K562 (cell line): Measurements from ENCODE around the gene MTNR1B. TPM values are rescaled to one million over a fixed set of nuclear protein-coding genes. Genes with fewer than 3 reads are reported as not detected.
A peak's percentile ranks its signal among the peaks of the same experiment; 100 is the strongest.

Experiments used
- BACH1 ChIP-seq: fragments of 200-800 bp; sonication (Bioruptor generic); IDR thresholded peaks from 2 replicates; pipeline ENCODE4 v1.6.1; 2016; ENCODE audit warnings: missing genetic modification characterization, missing compliant biosample characterization
- C11orf30 ChIP-seq: fragments of 450-650 bp; IDR thresholded peaks from 2 replicates; pipeline ENCODE4 v1.6.1; 2016; ENCODE audit warnings: low read depth, mild to moderate bottlenecking
- DIDO1 ChIP-seq: fragments of 450-650 bp; IDR thresholded peaks from 2 replicates; pipeline ENCODE4 v1.6.1; 2016; ENCODE audit warnings: low read depth, missing biosample characterization, missing genetic modification characterization
- DPF2 ChIP-seq: fragments of 450-650 bp; IDR thresholded peaks from 2 replicates; pipeline ENCODE4 v1.6.1; 2016
- ELF4 ChIP-seq: fragments of 450-650 bp; formaldehyde crosslinking; IDR thresholded peaks from 2 replicates; pipeline ENCODE4 v1.4.0; 2022; ENCODE audit warnings: missing genetic modification characterization
- EP400 ChIP-seq: fragments of 450-650 bp; IDR thresholded peaks from 2 replicates; pipeline ENCODE4 v1.6.1; 2017; ENCODE audit warnings: antibody characterized with exemption, mild to moderate bottlenecking, moderate library complexity
- ESRRA ChIP-seq: fragments of 450-650 bp; IDR thresholded peaks from 2 replicates; pipeline ENCODE4 v1.6.1; 2014; ENCODE audit warnings: low read depth, mild to moderate bottlenecking, moderate library complexity, borderline replicate concordance
- FOXK2 ChIP-seq, 2 experiments: fragments of 450-650 bp; IDR thresholded peaks in 1 of 2; conservative IDR thresholded peaks in 1 of 2; 2 replicates each; pipeline ENCODE4 v1.6.1; 2016; ENCODE audit warnings: low read depth in 2 of 2, mild to moderate bottlenecking in 1 of 2
- HSF4 ChIP-seq: fragments of 250-450 bp; sonication (Bioruptor Pico); IDR thresholded peaks from 2 replicates; pipeline ENCODE4 v2.1.2; 2022; ENCODE audit warnings: mild to moderate bottlenecking, moderate library complexity, borderline replicate concordance
- LEF1 ChIP-seq: fragments of 450-650 bp; IDR thresholded peaks from 2 replicates; pipeline ENCODE4 v1.6.1; 2016; ENCODE audit warnings: mild to moderate bottlenecking
- MAFK ChIP-seq: IDR thresholded peaks from 2 replicates; pipeline ENCODE4 v1.6.1; 2011; ENCODE audit warnings: low read length, improper control_type of control experiment
- MECOM ChIP-seq: fragments of 250-450 bp; sonication (Bioruptor Pico); IDR thresholded peaks from 2 replicates; pipeline ENCODE4 v1.8.0; 2022; ENCODE audit warnings: inconsistent platforms
- MTA2 ChIP-seq: fragments of 450-650 bp; IDR thresholded peaks from 2 replicates; pipeline ENCODE4 v1.6.1; 2016; ENCODE audit warnings: low read depth
- NCOR1 ChIP-seq: fragments of 450-650 bp; IDR thresholded peaks from 2 replicates; pipeline ENCODE4 v1.6.1; 2016; ENCODE audit warnings: mild to moderate bottlenecking, moderate library complexity
- NFE2 ChIP-seq: IDR thresholded peaks from 2 replicates; pipeline ENCODE4 v1.6.1; 2014; ENCODE audit warnings: antibody characterized with exemption, low read depth
- SIX5 ChIP-seq, 2 experiments: IDR thresholded peaks; 2 replicates each; pipeline ENCODE4 v1.6.1; 2011; ENCODE audit warnings: low read length in 2 of 2, borderline replicate concordance in 1 of 2, low read depth in 1 of 2, mild to moderate bottlenecking in 1 of 2, moderate library complexity in 1 of 2; ENCODE audit not compliant: insufficient read depth in 1 of 2
- SMAD3 ChIP-seq: fragments of 450-650 bp; formaldehyde crosslinking; conservative IDR thresholded peaks from 2 replicates; pipeline ENCODE4 v1.4.0; 2020; ENCODE audit warnings: mild to moderate bottlenecking
- SMARCC2 ChIP-seq: fragments of 450-650 bp; IDR thresholded peaks from 2 replicates; pipeline ENCODE4 v1.6.1; 2017; ENCODE audit warnings: antibody characterized with exemption, moderate library complexity, mild to moderate bottlenecking, low read depth
- SOX6 ChIP-seq: fragments of 450-650 bp; IDR thresholded peaks from 2 replicates; pipeline ENCODE4 v1.6.1; 2014; ENCODE audit warnings: mild to moderate bottlenecking
- SUPT5H ChIP-seq: fragments of 450-650 bp; IDR thresholded peaks from 2 replicates; pipeline ENCODE4 v1.6.1; 2016
- TAF7 ChIP-seq: fragments of 450-650 bp; IDR thresholded peaks from 2 replicates; pipeline ENCODE4 v1.6.1; 2016; ENCODE audit warnings: missing genetic modification characterization, missing compliant biosample characterization
- TAF9B ChIP-seq: fragments of 450-650 bp; IDR thresholded peaks from 2 replicates; pipeline ENCODE4 v1.6.1; 2018; ENCODE audit warnings: mild to moderate bottlenecking; ENCODE audit not compliant: partially characterized antibody
- ZBED1 ChIP-seq: IDR thresholded peaks from 2 replicates; pipeline ENCODE4 v1.6.1; 2014
- ZNF124 ChIP-seq: sonication (generic); formaldehyde crosslinking; IDR thresholded peaks from 2 replicates; pipeline ENCODE4 v1.8.1; 2022; ENCODE audit warnings: missing genetic modification reagents
- ZNF134 ChIP-seq: fragments of 250-450 bp; sonication (Bioruptor Pico); conservative IDR thresholded peaks from 2 replicates; pipeline ENCODE4 v1.4.0; 2020
- ZNF3 ChIP-seq: fragments of 250-450 bp; sonication (Bioruptor Pico); IDR thresholded peaks from 2 replicates; pipeline ENCODE4 v1.5.0; 2021; ENCODE audit warnings: mild to moderate bottlenecking, moderate library complexity
- polyA plus RNA-seq, 8 experiments: library from polyadenylated mRNA; depleted of rRNA in 4 of 8; stranded (reverse) in 5 of 8; unstranded in 3 of 8; fragments of >200 nt; fragmentation: Nextera tagmentation in 2 of 8; fragmentation: Illumina TruSeq in 1 of 8; extraction: Ambion mirVana in 2 of 8; extraction: Trizol in 1 of 8; gene quantifications; 2 replicates each; pipeline versions ENCODE4 v1.2.1 to v1.2.3, GENCODE V29; 2011 to 2014; ENCODE audit warnings: inconsistent platforms in 1 of 8, missing spikeins in 1 of 8
- total RNA-seq, 7 experiments: library from RNA; depleted of rRNA in 6 of 7; stranded (reverse); fragments of >200 nt in 6 of 7; fragmentation: Illumina TruSeq in 2 of 7; extraction: Trizol in 2 of 7; gene quantifications; 2 replicates each; pipeline versions ENCODE4 v1.2.1 to v1.2.3, GENCODE V29; 2011 to 2021; ENCODE audit warnings: low replicate concordance in 1 of 7
- TF ChIP-seq, protein P1 (sequence below): fragments of 450-650 bp; formaldehyde crosslinking; IDR thresholded peaks from 2 replicates; pipeline ENCODE4 v1.4.0; 2020; ENCODE audit warnings: mild to moderate bottlenecking, moderate library complexity
- TF ChIP-seq, protein P2 (sequence below): fragments of 450-650 bp; formaldehyde crosslinking; IDR thresholded peaks from 2 replicates; pipeline ENCODE4 v1.4.0; 2022; ENCODE audit warnings: mild to moderate bottlenecking, moderate library complexity
- TF ChIP-seq, protein P3 (sequence below): IDR thresholded peaks from 2 replicates; pipeline ENCODE4 v1.6.1; 2014; ENCODE audit warnings: antibody characterized with exemption

Gene MTNR1B
- total and polyA plus RNA-seq, 9 of the 15 experiments (the other 6 are each of a cell fraction or from before 2014, with no cell fraction given) = not detected

DNA sequence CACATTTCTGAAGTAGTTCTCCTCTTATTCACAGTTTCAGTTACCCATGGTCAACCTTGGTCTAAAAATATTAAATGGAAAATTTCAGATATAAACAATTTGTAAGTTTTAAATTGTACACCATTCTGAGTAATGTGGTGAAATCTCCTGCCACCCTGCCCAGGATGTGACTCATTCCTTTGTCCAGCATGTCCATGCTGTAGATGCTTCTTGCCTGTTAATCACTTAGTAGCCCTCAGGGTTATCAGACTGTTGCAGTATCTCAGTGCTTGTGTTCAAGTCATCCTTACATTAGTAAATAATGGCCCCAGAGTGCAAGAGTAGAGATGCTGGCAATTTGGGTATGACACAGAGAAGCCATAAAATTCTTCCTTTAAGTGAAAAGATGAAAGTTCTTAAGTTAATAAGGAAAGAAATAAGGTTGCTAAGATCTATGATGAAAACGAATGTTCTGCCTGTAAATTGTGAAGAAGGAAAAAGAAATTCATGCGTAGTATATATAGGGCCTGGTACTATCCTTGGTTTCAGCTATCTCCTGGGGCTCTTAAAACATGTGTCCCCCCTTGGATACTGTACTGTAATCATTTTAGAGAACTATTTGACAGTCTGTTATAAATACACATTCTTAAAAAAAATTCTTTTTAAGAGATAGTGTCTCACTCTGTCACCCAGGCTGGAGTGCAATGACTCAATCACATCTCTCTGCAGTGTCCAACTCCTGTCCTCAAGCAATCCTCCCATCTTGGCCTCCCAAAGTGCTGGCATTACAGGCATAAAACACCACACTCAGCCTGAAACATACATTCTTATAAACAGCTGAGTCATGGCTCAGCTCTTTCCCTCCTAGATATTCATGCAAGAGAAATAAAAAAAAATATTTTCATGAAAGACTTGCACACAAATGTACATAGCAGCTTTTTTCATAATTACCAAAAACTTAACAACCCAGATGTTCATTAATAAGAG is 31.3 kb downstream of the MTNR1B start (continued):
- TF ChIP-seq HSF4 (CRISPR knock-in tag) (no peak), ZNF124 (CRISPR knock-in tag) (no peak), EP400 (no peak), C11orf30 (peak; percentile 66), SOX6 (peak; percentile 72), LEF1 (no peak), ZNF134 (CRISPR knock-in tag) (no peak), FOXK2 (conservative IDR thresholded peaks at IDR 0.05 in 1 of 2, IDR thresholded peaks at IDR 0.05 in 1 of 2; ENCODE audit: low read depth in 2 of 2) (0 out of 4 replicates have a peak, but pooled peaks of 1 of the 2 experiments have one; percentile 15), SUPT5H (no peak), DPF2 (peak; percentile 87), TAF7 (tag) (no peak), SMARCC2 (0 out of 2 replicates have a peak, but pooled peaks have one; percentile 74), MECOM (CRISPR knock-in tag) (no peak), MAFK (peak; percentile 68; the same call in 1 of the 2 replicates), ELF4 (CRISPR knock-in tag) (no peak), TAF9B (no peak), SMAD3 (CRISPR knock-in tag) (no peak), MTA2 (0 out of 2 replicates have a peak, but pooled peaks have one; percentile 16), NFE2 (peak; percentile 80), DIDO1 (no peak), SIX5 (IDR thresholded peaks at IDR 0.05; ENCODE audit: borderline replicate concordance in 1 of 2, insufficient read depth in 1 of 2, low read depth in 1 of 2, low read length in 2 of 2) (no peak), ESRRA (no peak), ZBED1 (no peak), NCOR1 (peak; percentile 56; the same call in 1 of the 2 replicates), ZNF3 (CRISPR knock-in tag) (no peak), BACH1 (peak; percentile 72)
- TF ChIP-seq, protein P1, sequence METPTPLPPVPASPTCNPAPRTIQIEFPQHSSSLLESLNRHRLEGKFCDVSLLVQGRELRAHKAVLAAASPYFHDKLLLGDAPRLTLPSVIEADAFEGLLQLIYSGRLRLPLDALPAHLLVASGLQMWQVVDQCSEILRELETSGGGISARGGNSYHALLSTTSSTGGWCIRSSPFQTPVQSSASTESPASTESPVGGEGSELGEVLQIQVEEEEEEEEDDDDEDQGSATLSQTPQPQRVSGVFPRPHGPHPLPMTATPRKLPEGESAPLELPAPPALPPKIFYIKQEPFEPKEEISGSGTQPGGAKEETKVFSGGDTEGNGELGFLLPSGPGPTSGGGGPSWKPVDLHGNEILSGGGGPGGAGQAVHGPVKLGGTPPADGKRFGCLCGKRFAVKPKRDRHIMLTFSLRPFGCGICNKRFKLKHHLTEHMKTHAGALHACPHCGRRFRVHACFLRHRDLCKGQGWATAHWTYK (CRISPR knock-in tag) = no peak
- TF ChIP-seq, protein P2, sequence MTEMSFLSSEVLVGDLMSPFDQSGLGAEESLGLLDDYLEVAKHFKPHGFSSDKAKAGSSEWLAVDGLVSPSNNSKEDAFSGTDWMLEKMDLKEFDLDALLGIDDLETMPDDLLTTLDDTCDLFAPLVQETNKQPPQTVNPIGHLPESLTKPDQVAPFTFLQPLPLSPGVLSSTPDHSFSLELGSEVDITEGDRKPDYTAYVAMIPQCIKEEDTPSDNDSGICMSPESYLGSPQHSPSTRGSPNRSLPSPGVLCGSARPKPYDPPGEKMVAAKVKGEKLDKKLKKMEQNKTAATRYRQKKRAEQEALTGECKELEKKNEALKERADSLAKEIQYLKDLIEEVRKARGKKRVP (CRISPR knock-in tag) = 0 out of 2 replicates have a peak, but pooled peaks have one; percentile 10
- TF ChIP-seq, protein P3, sequence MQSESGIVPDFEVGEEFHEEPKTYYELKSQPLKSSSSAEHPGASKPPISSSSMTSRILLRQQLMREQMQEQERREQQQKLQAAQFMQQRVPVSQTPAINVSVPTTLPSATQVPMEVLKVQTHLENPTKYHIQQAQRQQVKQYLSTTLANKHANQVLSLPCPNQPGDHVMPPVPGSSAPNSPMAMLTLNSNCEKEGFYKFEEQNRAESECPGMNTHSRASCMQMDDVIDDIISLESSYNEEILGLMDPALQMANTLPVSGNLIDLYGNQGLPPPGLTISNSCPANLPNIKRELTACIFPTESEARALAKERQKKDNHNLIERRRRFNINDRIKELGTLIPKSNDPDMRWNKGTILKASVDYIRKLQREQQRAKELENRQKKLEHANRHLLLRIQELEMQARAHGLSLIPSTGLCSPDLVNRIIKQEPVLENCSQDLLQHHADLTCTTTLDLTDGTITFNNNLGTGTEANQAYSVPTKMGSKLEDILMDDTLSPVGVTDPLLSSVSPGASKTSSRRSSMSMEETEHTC = no peak
